Measurements from ENCODE around the gene KMO. TPM values are rescaled to one million over a fixed set of nuclear protein-coding genes. Genes with fewer than 3 reads are reported as not detected.

Gene KMO
- polyA plus RNA-seq: 1 to 10 TPM in 1 of 3 donors, under 1 TPM in 2; 0.05 to 1.0 (median 0.61) TPM

DNA sequence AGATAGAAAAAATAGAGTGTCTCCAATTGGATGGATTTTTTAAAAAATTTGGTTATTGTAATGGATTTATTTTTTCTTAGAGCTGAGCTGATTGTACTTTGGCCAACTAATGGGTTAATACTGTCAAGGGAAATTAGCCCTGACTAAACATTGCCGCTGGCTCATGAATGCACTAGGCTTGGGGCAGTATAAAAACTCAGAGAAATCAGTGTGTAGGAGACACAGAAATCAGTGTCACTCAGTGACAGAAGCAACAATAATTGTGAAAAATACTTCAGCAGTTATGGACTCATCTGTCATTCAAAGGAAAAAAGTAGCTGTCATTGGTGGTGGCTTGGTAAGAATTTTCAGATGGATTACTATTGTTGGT lies at the start of gene KMO:
Gene KMO, plus strand, starts transcription at position 217 of the 370 bp plus-strand sequence. Its CDS starts 67 bp downstream, at position 284.
- no peak within 1 kb of the TSS for H3K27ac ChIP-seq (ENCODE audit: low read depth, low read length)

GRCh38 chr1:241482761-241483250 lies 49.4 kb upstream of the KMO start:
- WGBS, 3 donors: 41 to 63% (median 55%) methylated on average over 1 of the region's 1 CpG
- H3K27ac ChIP-seq (ENCODE audit: low read depth, low read length): no peak overlapping the region

More for the DNA sequence above, at the start of gene KMO:
- 2 to 12% (median 8%) methylated on average over 1 of the region's 1 CpG for WGBS, 3 donors

GRCh38 chr1:241485145-241485544 lies 47.0 kb upstream of the KMO start:
- no peak overlapping the region for H3K27ac ChIP-seq (ENCODE audit: low read depth, low read length)
- 93 to 95% (median 94%) methylated on average over 3 of the region's 3 CpGs for WGBS, 3 donors

DNA sequence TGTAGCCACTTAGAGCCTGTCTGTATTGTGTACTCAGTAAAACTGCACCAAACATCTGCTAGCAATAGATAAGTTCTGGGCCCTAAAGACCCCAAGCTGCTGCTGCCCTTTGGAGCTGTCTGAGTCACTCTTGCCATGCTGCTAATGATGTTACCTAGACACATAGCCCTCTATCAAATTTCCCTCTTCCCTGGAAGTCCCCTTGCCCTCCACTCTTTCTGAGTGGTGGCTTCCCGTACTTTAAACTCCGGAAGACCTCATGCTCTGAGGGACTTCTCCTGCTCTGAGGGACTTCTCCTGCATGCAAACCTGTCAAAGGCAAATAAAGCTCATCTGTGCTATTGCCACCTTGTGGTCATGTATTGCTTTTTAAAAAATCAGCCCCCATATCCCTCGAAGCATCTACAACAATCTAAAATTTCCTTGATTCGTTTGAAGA lies 46.6 kb upstream of the KMO start:
- WGBS, 3 donors: 76 to 81% (median 76%) methylated on average over 4 of the region's 4 CpGs
- H3K27ac ChIP-seq (ENCODE audit: low read depth, low read length): no peak overlapping the region

- 93 to 100% (median 97%) methylated on average over 1 of the region's 1 CpG for WGBS, 3 donors
- H3K27ac ChIP-seq (ENCODE audit: low read depth, low read length): no peak overlapping the region
These were observed 43.4 kb upstream of the KMO start for GRCh38 chr1:241488739-241489138.

GRCh38 chr1:241495741-241496140 lies 36.4 kb upstream of the KMO start:
- WGBS, 3 donors: 90 to 94% (median 92%) methylated on average over 5 of the region's 5 CpGs

GRCh38 chr1:241499910-241500309 lies 32.3 kb upstream of the KMO start:
- 65 to 85% (median 71%) methylated on average over 2 of the region's 2 CpGs for WGBS, 3 donors
- H3K27ac ChIP-seq (ENCODE audit: low read depth, low read length): no peak overlapping the region

More at GRCh38 chr1:241495741-241496140, 36.4 kb upstream of the KMO start:
- H3K27ac ChIP-seq (ENCODE audit: low read depth, low read length): no peak overlapping the region

- 94 to 98% (median 97%) methylated on average over 6 of the region's 6 CpGs for WGBS, 3 donors
- H3K27ac ChIP-seq (ENCODE audit: low read depth, low read length): no peak overlapping the region
These were observed 28.7 kb upstream of the KMO start for GRCh38 chr1:241503444-241503843.

DNA sequence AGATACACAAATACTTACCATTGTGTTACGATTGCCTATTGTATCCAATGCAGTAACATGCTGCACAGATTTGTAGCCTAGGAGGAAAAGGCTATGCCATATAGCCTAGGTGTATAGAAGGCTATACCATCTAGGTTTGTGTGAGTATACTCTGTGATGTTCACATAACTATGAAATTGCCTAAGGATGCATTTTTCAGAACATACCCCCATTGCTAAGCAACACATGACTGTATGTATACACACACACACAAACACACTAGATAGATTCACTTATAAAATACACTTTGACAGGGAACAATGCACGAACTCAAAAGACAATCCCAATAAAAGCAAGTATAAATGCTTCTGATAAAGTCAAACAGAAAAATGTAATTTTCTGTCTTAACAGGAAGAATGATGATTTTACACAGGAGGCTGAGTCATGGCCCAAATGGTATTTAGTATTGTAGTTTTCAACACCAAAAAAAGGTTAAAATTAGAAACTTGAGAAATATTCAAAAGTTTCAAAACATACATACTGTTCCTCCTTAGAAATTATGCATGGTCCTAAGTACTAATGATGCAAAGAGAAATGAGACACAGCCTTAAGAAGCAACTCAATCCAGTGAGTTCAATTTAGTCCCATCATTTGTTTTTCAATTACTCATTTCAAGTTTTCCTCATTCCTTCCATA lies 24.9 kb upstream of the KMO start:
- 87 to 91% (median 88%) methylated on average over 2 of the region's 2 CpGs for WGBS, 3 donors

DNA sequence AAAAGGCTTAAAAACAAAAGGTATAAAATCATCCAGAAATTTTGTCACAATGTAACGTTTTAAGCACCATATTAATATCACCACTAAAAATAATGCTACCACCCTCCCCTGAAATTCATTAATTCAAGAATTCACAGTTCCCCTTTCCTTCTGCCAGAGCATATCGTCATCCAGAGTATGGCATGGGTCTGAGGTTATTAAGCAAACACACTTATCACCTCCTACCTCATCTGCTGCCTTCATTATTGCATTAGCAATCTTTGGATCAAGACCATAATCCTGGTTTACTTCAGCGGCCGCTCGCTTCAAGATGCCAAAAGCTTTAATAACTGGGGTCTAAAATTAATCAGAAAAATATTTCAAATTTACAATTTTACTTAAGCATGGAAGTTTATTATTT lies 18.8 kb upstream of the KMO start:
- WGBS, 3 donors: 74 to 90% (median 89%) methylated on average over 5 of the region's 5 CpGs
- H3K27ac ChIP-seq (ENCODE audit: low read depth, low read length): no peak overlapping the region

More for the DNA sequence above, 24.9 kb upstream of the KMO start:
- no peak overlapping the region for H3K27ac ChIP-seq (ENCODE audit: low read depth, low read length)

DNA sequence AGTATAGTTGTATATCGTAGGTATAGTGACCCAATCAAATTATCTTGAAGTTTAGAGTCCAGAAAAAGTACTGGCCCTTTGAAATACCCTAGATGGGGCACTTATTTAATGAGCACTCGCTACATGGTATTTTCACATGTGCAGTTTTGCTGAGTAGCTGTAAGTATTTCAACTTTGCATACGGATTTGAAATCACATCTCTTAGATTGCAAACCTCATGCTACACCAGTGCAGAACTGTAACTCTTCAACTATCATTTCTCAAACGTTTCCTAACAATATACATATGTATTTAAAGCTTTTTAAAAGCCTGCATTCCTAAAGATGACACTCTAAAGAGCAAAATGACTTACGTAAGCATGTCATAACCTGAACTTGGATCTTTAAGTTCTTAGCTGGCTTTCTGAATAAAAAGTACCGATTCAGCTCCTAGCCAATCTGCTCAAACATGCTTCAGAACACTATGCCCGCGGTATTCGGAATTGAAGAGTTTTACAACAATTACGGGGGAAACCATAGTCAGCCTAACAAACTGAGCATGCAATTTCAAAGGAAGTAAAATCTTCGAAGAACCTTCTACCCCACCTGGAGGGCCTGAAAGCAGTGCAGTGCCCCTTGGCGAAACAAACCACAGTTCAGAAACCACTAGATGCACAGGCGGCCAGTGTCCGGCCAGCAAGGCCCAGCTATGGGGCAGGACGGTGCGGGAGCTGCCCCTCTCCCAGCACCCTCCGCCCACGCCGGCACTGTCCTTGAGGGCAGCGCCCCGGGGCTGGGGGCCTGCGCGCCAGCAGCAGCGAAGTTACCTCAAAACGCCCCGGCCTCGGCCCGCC lies 13.5 kb upstream of the KMO start:
- 4 to 5% (median 5%) methylated on average over 19 to 28 of the region's 28 CpGs for WGBS, 3 donors
- H3K27ac ChIP-seq (ENCODE audit: low read depth, low read length): no peak overlapping the region

GRCh38 chr1:241519308-241520079 lies 12.7 kb upstream of the KMO start, which contains the start of gene FH:
FH (minus strand) TSS chr1:241519755; CDS start chr1:241519722, 33 bp downstream.
- no peak within 1 kb of the TSS for H3K27ac ChIP-seq (ENCODE audit: low read depth, low read length)
- 0 to 1% (median 1%) methylated on average over 69 to 70 of the region's 70 CpGs for WGBS, 3 donors

- no peak overlapping the region for H3K27ac ChIP-seq (ENCODE audit: low read depth, low read length)
- WGBS, 3 donors: 7 to 15% (median 10%) methylated on average over 6 of the region's 6 CpGs
These were observed 12.1 kb upstream of the KMO start for GRCh38 chr1:241520080-241520465.

DNA sequence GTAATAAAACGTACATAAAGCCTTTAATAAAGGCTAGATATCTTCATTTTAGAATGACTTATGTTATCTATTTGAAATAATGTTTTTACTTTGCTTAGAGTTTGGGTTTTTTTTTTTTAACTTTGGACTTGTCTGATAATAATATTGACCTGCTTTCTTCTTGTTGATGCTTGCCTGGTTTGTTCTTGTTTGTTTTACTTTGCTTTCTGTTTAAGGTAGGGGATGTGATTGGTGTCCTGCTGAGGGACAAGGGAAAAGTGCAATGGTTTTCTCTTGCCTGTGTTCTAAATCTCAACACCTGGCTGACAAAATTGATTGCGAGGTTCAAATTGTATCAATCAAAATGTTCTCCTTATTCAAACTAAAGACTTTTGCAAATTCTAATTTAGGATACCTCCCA lies 10.5 kb upstream of the KMO start:
- H3K27ac ChIP-seq (ENCODE audit: low read depth, low read length): no peak overlapping the region
- 72 to 88% (median 88%) methylated on average over 2 of the region's 2 CpGs for WGBS, 3 donors

DNA sequence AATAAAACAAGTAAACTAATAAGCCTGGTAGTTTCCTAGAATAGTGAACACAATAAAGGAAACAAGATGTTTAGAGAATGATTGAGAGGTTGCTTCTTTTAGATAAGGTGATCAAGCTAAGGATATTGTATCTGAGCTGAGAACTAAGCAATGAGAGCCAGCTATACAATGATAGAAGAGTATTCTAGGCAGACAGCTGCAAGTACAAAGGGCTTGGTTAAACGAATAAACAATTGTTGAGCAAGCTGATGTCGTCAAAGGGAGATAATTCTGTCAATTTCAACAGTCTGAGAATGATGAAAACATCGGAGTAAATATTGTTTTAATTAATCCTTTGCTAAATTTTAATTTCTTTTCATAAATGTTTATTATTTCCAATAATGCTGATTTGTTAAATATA lies 7.2 kb upstream of the KMO start:
- H3K27ac ChIP-seq (ENCODE audit: low read depth, low read length): no peak overlapping the region
- WGBS, 3 donors: 50 to 66% (median 65%) methylated on average over 3 of the region's 3 CpGs

- WGBS, 3 donors: 71 to 82% (median 75%) methylated on average over 3 of the region's 3 CpGs
- no peak overlapping the region for H3K27ac ChIP-seq (ENCODE audit: low read depth, low read length)
These were observed 5.0 kb upstream of the KMO start for GRCh38 chr1:241527146-241527545.

DNA sequence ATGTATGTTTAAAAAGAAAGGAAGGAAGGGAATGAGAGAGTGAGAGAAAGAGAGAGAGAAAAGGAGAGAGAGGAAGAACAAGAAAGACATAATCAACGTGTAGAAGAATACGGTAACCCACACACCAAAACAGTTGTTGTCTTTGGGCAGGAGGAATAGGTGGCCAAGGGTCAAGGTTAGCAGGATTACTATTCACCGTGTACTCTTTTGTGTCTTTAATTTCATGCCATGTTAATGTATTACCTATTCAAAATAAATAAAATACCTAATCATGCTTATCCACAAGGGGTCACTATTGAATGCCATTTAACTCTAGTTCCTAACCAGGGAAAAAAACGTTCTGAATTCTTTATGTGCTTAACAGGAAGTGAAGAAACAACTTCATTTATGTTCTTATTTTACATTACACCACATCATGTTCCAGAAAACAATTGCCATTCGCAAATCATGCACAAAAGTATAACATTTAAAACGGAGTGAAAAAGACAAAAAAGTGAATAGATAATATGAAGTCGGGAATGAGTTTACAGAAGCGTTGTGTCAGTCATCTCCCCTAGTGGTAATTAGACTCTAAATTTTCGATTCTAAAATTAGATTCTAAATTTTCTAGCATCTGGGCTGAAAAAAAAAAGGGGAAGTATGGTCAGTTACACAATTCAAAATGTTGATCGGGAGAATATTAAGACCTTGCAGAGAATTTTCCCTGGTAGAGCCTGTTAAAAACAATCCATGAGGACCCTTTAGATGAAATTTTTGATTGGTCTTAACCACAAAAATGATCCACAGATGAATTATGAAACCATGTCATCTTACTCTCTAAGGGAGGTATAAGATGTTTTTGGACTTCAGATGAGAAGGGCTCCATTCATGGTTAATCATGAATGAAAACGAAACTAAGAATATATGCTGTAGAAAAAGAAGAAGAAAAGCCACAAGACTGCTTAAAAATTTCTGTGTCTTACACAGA lies 700 bp upstream of the KMO start:
- WGBS, 3 donors: 1 to 4% (median 3%) methylated on average over 11 of the region's 11 CpGs
- no peak overlapping the region for H3K27ac ChIP-seq (ENCODE audit: low read depth, low read length)

GRCh38 chr1:241532864-241533263 lies 686 bp downstream of the KMO start:
- 75 to 88% (median 84%) methylated on average over 7 of the region's 7 CpGs for WGBS, 3 donors
- H3K27ac ChIP-seq (ENCODE audit: low read depth, low read length): no peak overlapping the region

Measured in adipose tissue (tissue), 3 donors.